IPS-11a (cell line): Measurements from ENCODE around the gene BPI.
"Not testable (repeated sequence)": the region's sequence is repeated elsewhere in the genome, so short reads cannot be mapped to it uniquely, and the experiment has no call there.

Experiments used
- H3K4me3 ChIP-seq: one replicate; pipeline ENCODE4 v1.5.1; 2013; ENCODE audit warnings: low read depth, low read length, control low read depth

The BPI gene

GRCh38 chr20:38331814-38332213, 27.9 kb downstream of the BPI start:
- H3K4me3 ChIP-seq = no peak overlapping the region

- no peak overlapping the region for H3K4me3 ChIP-seq
Observed at GRCh38 chr20:38334016-38334415, 30.1 kb downstream of the BPI start.

DNA sequence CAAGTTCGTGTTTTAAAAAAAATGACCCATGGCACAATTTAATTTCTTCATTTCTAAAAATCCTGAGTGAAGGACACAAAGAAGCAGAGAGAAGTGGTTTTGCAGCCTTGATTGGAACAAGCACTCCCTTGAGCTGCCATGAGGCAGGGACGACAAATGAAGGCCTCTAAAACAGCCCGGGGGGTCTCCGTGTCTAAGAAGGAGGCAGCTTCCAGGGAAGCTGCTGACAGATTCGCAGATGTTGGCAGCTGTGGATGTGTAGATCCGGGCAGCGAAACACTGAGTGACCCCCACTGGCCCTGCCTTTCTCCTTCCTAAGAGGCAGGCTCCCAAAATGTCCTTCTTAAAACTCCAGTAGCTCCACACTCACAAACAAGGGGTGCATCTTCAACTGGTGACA, 32.8 kb downstream of the BPI start:
- H3K4me3 ChIP-seq = no peak overlapping the region

DNA sequence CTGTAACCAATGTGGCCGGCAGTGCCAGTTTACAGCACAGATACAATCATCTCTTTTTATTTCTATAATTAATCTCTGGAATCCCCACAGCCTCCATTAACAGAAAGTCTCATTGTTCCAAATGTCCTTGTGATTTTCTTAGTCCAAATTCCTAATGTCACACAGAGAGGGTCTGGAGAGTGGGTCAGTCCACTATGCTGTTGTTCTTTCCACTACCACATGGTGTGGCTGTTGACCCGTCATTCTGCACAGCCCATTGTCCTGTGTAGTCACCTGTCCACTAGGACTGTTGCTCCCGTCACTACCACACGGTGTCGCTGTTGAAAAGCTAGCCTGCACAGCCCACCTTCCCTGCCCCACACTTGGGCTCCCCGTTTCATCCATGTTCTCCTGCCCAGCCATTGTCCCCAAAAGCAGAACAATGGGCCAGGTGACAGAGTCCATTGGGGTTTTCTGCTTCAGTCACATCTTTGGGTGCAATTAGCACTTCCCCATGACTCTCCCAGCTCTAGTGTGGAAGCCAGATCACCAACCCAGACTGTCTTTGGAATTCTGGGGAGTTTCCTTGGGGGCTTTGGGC, 33.7 kb downstream of the BPI start:
- H3K4me3 ChIP-seq = no peak overlapping the region

DNA sequence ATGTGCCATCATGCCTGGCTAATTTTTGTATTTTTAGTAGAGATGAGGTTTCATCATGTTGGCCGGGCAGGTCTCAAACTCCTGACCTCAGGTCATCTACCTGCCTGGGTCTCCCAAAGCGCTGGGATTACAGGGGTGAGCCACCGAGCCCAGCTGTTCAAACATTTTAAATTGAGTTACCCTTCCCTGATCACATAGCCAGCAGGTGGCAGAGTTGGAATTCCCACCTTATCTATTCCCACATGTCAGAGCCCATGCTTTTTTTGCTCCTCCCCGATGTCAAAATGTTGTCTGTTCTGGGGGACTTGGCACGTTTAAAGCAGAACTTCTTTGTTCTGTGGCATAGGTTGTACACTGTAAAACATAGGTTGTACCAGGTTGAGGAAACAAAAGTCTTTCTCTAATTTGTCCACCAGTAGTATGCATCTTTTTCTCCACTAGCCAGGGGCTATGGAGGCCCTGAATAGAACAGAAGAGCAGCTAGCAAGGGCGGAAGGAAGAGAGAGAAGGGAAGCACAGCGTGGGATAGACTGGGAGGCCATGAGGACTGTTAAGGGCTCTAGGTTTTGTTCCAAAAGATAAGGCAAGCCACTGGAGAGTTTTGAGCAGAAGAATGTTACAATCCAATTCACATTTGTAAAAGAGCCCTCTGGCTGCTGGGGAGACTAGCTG, 35.0 kb downstream of the BPI start:
- H3K4me3 ChIP-seq = no peak overlapping the region

- not testable (repeated sequence) for H3K4me3 ChIP-seq
Observed at GRCh38 chr20:38339521-38339896, 35.6 kb downstream of the BPI start.

DNA sequence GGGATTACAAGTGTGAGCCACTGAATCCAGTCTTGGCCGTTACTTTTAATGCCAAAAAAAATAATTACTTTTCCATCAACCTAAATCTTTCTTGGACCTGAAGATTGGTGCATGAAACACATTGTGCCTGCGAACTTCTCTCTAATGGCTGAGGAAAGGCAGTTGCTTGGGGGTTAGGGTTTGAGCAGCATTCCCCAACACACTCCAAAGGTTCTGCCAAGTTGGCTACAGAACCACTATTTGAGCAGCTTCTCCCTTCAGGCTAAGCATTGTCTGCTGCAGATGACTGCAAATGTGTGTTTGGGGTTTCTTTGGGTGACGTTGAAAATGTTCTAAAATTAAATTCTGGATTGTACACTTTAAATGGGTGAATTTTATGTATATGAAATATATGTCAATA, 36.0 kb downstream of the BPI start:
- no peak overlapping the region for H3K4me3 ChIP-seq

DNA sequence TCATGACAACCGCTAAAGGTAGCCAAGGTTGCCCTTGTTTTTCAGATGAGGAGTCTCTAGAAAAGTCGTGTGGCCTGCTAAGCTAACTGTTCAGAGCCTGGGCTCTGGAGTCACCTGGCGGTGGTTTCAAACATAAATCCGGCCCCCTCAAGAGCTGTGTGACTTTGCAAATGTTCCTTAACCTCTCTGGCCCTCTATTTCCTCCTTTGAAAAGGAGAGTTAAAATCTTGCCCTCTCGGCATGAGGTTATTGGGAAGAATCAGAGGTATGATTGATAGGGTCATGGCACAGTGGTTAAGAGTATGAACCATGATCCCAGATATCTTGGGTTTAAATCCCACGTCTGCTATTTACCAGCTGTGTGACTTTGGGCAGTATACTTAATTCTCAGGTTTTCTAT, 36.7 kb downstream of the BPI start:
- no peak overlapping the region for H3K4me3 ChIP-seq

- H3K4me3 ChIP-seq = no peak overlapping the region
Observed at GRCh38 chr20:38342216-38342615, 38.3 kb downstream of the BPI start.

- H3K4me3 ChIP-seq = no peak overlapping the region
Observed at GRCh38 chr20:38342713-38343310, 38.9 kb downstream of the BPI start.

GRCh38 chr20:38343311-38344106, 39.6 kb downstream of the BPI start:
- no peak overlapping the region for H3K4me3 ChIP-seq

DNA sequence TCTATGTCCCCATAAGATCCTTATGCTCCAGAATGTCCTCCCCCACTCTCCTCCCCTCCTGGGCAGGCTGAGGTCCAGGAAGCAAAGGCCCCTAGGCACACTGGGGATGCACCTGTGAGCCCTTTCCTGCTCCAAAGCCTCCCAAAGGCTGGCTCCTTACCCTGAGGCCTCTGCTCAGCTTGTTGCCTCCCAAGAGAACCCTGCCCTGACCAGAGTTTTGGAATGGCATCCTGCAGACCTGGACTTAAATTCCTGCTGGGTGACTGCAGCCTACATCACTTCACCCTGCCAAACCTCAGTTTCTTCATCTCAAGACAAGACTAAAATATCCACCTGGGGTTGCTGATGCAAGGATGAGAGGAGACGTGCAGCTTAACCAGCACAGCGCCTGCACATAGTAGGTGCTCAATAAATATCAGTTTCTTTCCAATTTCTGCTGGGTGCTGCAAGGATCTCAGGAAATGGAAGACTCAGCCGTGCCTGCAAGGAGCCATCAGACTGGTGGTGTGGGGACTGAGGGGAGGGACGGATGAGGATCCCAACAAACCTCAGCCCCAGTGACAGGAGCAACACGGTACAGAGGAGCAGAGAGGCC, 40.2 kb downstream of the BPI start:
- no peak overlapping the region for H3K4me3 ChIP-seq

- H3K4me3 ChIP-seq = no peak overlapping the region
Observed at GRCh38 chr20:38345643-38346042, 41.7 kb downstream of the BPI start.

DNA sequence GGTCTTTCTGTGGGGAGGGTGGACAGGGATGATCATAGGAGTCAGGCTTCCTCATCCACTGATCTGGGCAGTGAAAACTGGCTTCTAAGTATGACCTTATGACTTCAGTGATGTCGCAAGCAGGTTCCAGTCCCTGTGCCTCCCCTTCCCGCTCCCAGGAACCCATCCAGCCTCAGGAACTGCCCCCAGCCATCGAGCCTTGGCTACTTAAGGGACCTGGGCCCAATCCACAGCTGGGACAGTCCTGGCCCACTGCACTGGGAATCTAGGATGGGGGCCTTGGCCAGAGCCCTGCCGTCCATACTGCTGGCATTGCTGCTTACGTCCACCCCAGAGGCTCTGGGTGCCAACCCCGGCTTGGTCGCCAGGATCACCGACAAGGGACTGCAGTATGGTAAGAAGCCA, 42.3 kb downstream of the BPI start, which contains the start of gene LBP:
TSS of gene LBP (plus strand) at position 236 of the 405 bp plus-strand sequence. CDS start at position 271, 35 bp downstream.
- H3K4me3 ChIP-seq = no peak within 1 kb of the TSS

GRCh38 chr20:38346741-38347140, 42.8 kb downstream of the BPI start:
- no peak overlapping the region for H3K4me3 ChIP-seq

- H3K4me3 ChIP-seq = no peak overlapping the region
Observed at GRCh38 chr20:38349856-38350255, 45.9 kb downstream of the BPI start.

- no peak overlapping the region for H3K4me3 ChIP-seq
Observed at GRCh38 chr20:38350879-38351775, 47.2 kb downstream of the BPI start.

DNA sequence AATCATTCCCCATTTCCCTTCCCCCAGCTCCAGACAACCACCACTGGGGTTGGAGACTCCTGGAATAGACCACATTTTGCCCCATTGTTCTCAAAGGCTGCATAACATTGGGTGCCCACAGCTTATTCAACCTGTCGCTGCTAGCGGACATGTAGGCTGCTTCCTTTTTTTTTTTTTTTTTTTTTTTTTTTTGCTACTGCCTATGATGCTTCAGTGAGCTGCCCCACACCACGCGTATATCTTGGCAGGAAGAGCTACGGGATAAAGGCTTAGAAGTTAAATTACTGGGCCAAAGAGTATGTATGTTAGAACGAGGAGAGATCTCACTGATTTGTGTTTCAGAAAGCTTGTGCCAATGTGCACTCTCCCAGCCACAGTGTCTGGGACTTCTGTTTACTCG, 49.4 kb downstream of the BPI start:
- H3K4me3 ChIP-seq = no peak overlapping the region

DNA sequence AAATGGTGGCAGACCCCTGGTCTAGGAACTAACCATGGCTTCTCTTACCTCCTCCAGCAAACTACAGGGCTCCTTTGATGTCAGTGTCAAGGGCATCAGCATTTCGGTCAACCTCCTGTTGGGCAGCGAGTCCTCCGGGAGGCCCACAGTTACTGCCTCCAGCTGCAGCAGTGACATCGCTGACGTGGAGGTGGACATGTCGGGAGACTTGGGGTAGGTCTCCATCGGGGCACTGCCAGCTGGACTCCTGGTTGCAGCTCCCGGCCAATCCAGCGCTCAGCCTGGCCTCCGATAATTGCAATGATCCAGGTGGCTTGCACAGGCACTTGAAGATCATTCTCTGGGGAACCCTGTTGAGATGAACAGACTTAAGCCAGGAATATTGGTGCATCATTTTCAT, 50.3 kb downstream of the BPI start:
- H3K4me3 ChIP-seq = no peak overlapping the region
